ENCODE data around the gene GLO1.

Gene GLO1

GRCh38 chr6:38708496-38708895, 5.6 kb upstream of the GLO1 start:
- Histone ChIP-seq H3K27me3 (ENCODE audit: control insufficient read depth, low read length) (peaks cover 10% of the 10 kb centered on the region), H3K9me3 (ENCODE audit: control insufficient read depth, insufficient read depth, low read length) (no peaks in the 10 kb centered on the region), H3K79me2 (ENCODE audit: control insufficient read depth, low read length) (no peaks in the 10 kb centered on the region), H3K27ac (ENCODE audit: low read depth, low read length) (no peak overlapping the region), H3K4me3 (ENCODE audit: low read length) (no peak overlapping the region), H3K36me3 (ENCODE audit: control insufficient read depth, low read length) (no peaks in the 10 kb centered on the region), H3K4me1 (ENCODE audit: control insufficient read depth, low read length) (no peaks in the 10 kb centered on the region; the same call in 1 of the 2 replicates), H3K4me2 (ENCODE audit: low read length) (no peak overlapping the region), H3K9me2 (replicated peaks; ENCODE audit: control insufficient read depth, low read length) (no peaks in the 10 kb centered on the region), H4K20me1 (ENCODE audit: control insufficient read depth, insufficient read depth, low read depth, low read length) (no peaks in the 10 kb centered on the region), H3F3A (ENCODE audit: control insufficient read depth, insufficient read depth) (no peaks in the 10 kb centered on the region)
- TF ChIP-seq CTCF (IDR thresholded peaks at IDR 0.05; ENCODE audit: low read depth, low read length, poor library complexity, severe bottlenecking) (no peak), EZH2phosphoT487 (IDR thresholded peaks at IDR 0.05; ENCODE audit: borderline replicate concordance, low read length) (no peak)

- Histone ChIP-seq H3K27ac (ENCODE audit: low read depth, low read length) (no peak overlapping the region), H3K9me3 (ENCODE audit: control insufficient read depth, insufficient read depth, low read length) (peaks cover under 1% of the 10 kb centered on the region; the same call in 1 of the 2 replicates), H3K36me3 (ENCODE audit: control insufficient read depth, low read length) (peaks cover 16% of the 10 kb centered on the region), H3K27me3 (ENCODE audit: control insufficient read depth, low read length) (no peaks in the 10 kb centered on the region), H3K9me2 (replicated peaks; ENCODE audit: control insufficient read depth, low read length) (no peaks in the 10 kb centered on the region), H4K20me1 (ENCODE audit: control insufficient read depth, insufficient read depth, low read depth, low read length) (no peaks in the 10 kb centered on the region), H3K4me1 (ENCODE audit: control insufficient read depth, low read length) (peaks cover 11% of the 10 kb centered on the region), H3F3A (ENCODE audit: control insufficient read depth, insufficient read depth) (no peaks in the 10 kb centered on the region), H3K4me2 (ENCODE audit: low read length) (no peak overlapping the region), H3K4me3 (ENCODE audit: low read length) (no peak overlapping the region), H3K79me2 (ENCODE audit: control insufficient read depth, low read length) (peaks cover 20% of the 10 kb centered on the region)
- TF ChIP-seq EZH2phosphoT487 (IDR thresholded peaks at IDR 0.05; ENCODE audit: borderline replicate concordance, low read length) = no peak
- no peak for TF ChIP-seq CTCF (IDR thresholded peaks at IDR 0.05; ENCODE audit: low read depth, low read length, poor library complexity, severe bottlenecking)
These were observed 3.0 kb upstream of the GLO1 start for GRCh38 chr6:38705924-38706323.

GRCh38 chr6:38703949-38704590, 1.1 kb upstream of the GLO1 start:
- Histone ChIP-seq H3K4me3 (ENCODE audit: low read length) (no peak overlapping the region), H3K27me3 (ENCODE audit: control insufficient read depth, low read length) (no peaks in the 10 kb centered on the region), H3K27ac (ENCODE audit: low read depth, low read length) (no peak overlapping the region), H4K20me1 (ENCODE audit: control insufficient read depth, insufficient read depth, low read depth, low read length) (no peaks in the 10 kb centered on the region), H3K36me3 (ENCODE audit: control insufficient read depth, low read length) (peaks cover 27% of the 10 kb centered on the region), H3K4me1 (ENCODE audit: control insufficient read depth, low read length) (peaks cover 18% of the 10 kb centered on the region), H3K4me2 (ENCODE audit: low read length) (no peak overlapping the region), H3F3A (ENCODE audit: control insufficient read depth, insufficient read depth) (no peaks in the 10 kb centered on the region), H3K9me2 (replicated peaks; ENCODE audit: control insufficient read depth, low read length) (no peaks in the 10 kb centered on the region), H3K79me2 (ENCODE audit: control insufficient read depth, low read length) (peaks cover 38% of the 10 kb centered on the region), H3K9me3 (ENCODE audit: control insufficient read depth, insufficient read depth, low read length) (peaks cover 9% of the 10 kb centered on the region)
- TF ChIP-seq CTCF (IDR thresholded peaks at IDR 0.05; ENCODE audit: low read depth, low read length, poor library complexity, severe bottlenecking) (no peak), EZH2phosphoT487 (IDR thresholded peaks at IDR 0.05; ENCODE audit: borderline replicate concordance, low read length) (no peak)
